SU-DHL-6 (cell line): ENCODE results near the gene MPZL1.

Experiments used
- H2AFZ ChIP-seq: fragments of 200-600 bp; sonication (generic); 2 replicates; pipeline ENCODE4 v1.6.1; 2014; ENCODE audit warnings: low read depth, mild to moderate bottlenecking, moderate library complexity, mixed read lengths, antibody characterized with exemption, low read length; ENCODE audit not compliant: severe bottlenecking
- H3F3A ChIP-seq: fragments of 200-600 bp; shearing (Covaris generic); 2 replicates; pipeline ENCODE4 v1.6.0; 2016; ENCODE audit warnings: antibody characterized with exemption, mild to moderate bottlenecking; ENCODE audit not compliant: insufficient read depth
- H3K27ac ChIP-seq: fragments of 200-600 bp; sonication (generic); 2 replicates; pipeline ENCODE4 v1.5.1; 2016; ENCODE audit warnings: low read depth, mild to moderate bottlenecking, low read length, moderate library complexity, mixed read lengths
- H3K27me3 ChIP-seq: fragments of 200-600 bp; sonication (generic), shearing (Covaris generic); 2 replicates; pipeline ENCODE4 v1.6.0; 2014; ENCODE audit warnings: mild to moderate bottlenecking, low read length
- H3K36me3 ChIP-seq: fragments of 200-600 bp; sonication (generic); 2 replicates; pipeline ENCODE4 v1.6.1; 2014; ENCODE audit warnings: mild to moderate bottlenecking, low read length, mixed read lengths
- H3K4me2 ChIP-seq: fragments of 300-600, 200-600 bp; shearing (Covaris generic), sonication (generic); 2 replicates; pipeline ENCODE4 v1.6.0; 2014; ENCODE audit warnings: low read length, low read depth, mild to moderate bottlenecking; ENCODE audit not compliant: poor library complexity, severe bottlenecking
- H3K4me3 ChIP-seq: fragments of 200-600 bp; sonication (generic); 2 replicates; pipeline ENCODE4 v1.5.1; 2014; ENCODE audit warnings: antibody characterized with exemption, low read length, mild to moderate bottlenecking, mixed read lengths; ENCODE audit not compliant: insufficient read depth, poor library complexity, severe bottlenecking
- H3K79me2 ChIP-seq: fragments of 200-600 bp; sonication (generic); 2 replicates; pipeline ENCODE4 v1.6.1; 2014; ENCODE audit warnings: mild to moderate bottlenecking, low read length, moderate library complexity; ENCODE audit not compliant: insufficient read depth
- H3K9ac ChIP-seq: fragments of 200-600 bp; sonication (generic); 2 replicates; pipeline ENCODE4 v1.7.0; 2014; ENCODE audit warnings: mild to moderate bottlenecking, low read length
- H3K9me2 ChIP-seq: fragments of 200-600 bp; sonication (generic); replicated peaks from 2 replicates; pipeline ENCODE4 v1.6.1; 2014; ENCODE audit warnings: low read length; ENCODE audit not compliant: insufficient read depth
- H3K9me3 ChIP-seq: fragments of 200-600 bp; sonication (generic); 2 replicates; pipeline ENCODE4 v1.6.1; 2014; ENCODE audit warnings: low read length, mixed read lengths; ENCODE audit not compliant: insufficient read depth
- H4K20me1 ChIP-seq: fragments of 200-600 bp; sonication (generic); 2 replicates; pipeline ENCODE4 v1.6.1; 2014; ENCODE audit warnings: low read depth, mild to moderate bottlenecking, antibody characterized with exemption, low read length, moderate library complexity, mixed read lengths
- CTCF ChIP-seq: fragments of 200-600 bp; sonication (generic); IDR thresholded peaks from one replicate; pipeline ENCODE4 v1.5.1; 2017; ENCODE audit warnings: antibody characterized with exemption, mild to moderate bottlenecking, low read length, moderate library complexity; ENCODE audit not compliant: insufficient read depth, poor library complexity, severe bottlenecking
- EZH2phosphoT487 ChIP-seq: fragments of 200-600 bp; sonication (generic), shearing (Covaris generic); conservative IDR thresholded peaks from 2 replicates; pipeline ENCODE4 v1.6.1; 2018; ENCODE audit warnings: mild to moderate bottlenecking, antibody characterized with exemption, low read length, moderate library complexity, mixed read lengths

MPZL1 gene

GRCh38 chr1:167703557-167703956 lies 18.2 kb upstream of the MPZL1 start:
- Histone ChIP-seq H2AFZ (no peak overlapping the region), H3K4me3 (no peak overlapping the region), H3K27ac (no peak overlapping the region), H3K9ac (no peak overlapping the region), H4K20me1 (no peaks in the 10 kb centered on the region), H3K4me2 (no peak overlapping the region), H3K79me2 (no peaks in the 10 kb centered on the region), H3K27me3 (no peaks in the 10 kb centered on the region), H3K9me2 (no peaks in the 10 kb centered on the region), H3F3A (no peaks in the 10 kb centered on the region), H3K9me3 (no peaks in the 10 kb centered on the region), H3K36me3 (no peaks in the 10 kb centered on the region)
- no peak for TF ChIP-seq EZH2phosphoT487
- TF ChIP-seq CTCF: no peak

- H3K9me3 ChIP-seq: no peaks in the 10 kb centered on the region
- H4K20me1 ChIP-seq: no peaks in the 10 kb centered on the region
- no peaks in the 10 kb centered on the region for H3K79me2 ChIP-seq
- TF ChIP-seq CTCF (no peak), EZH2phosphoT487 (no peak)
- H3K4me3 ChIP-seq: no peak overlapping the region
- H3K36me3 ChIP-seq: no peaks in the 10 kb centered on the region
- H3K9ac ChIP-seq: no peak overlapping the region
- no peaks in the 10 kb centered on the region for H3K9me2 ChIP-seq
- no peak overlapping the region for H3K27ac ChIP-seq
- H3K27me3 ChIP-seq: no peaks in the 10 kb centered on the region
- H2AFZ ChIP-seq: no peak overlapping the region
- no peak overlapping the region for H3K4me2 ChIP-seq
- no peaks in the 10 kb centered on the region for H3F3A ChIP-seq
Observed at GRCh38 chr1:167704715-167705114, 17.1 kb upstream of the MPZL1 start.

- Histone ChIP-seq H3F3A (no peaks in the 10 kb centered on the region), H3K27ac (no peak overlapping the region), H3K9me3 (no peaks in the 10 kb centered on the region), H4K20me1 (no peaks in the 10 kb centered on the region), H3K4me3 (no peak overlapping the region), H3K4me2 (no peak overlapping the region), H3K79me2 (no peaks in the 10 kb centered on the region), H3K9me2 (no peaks in the 10 kb centered on the region), H2AFZ (no peak overlapping the region), H3K27me3 (no peaks in the 10 kb centered on the region), H3K9ac (no peak overlapping the region), H3K36me3 (no peaks in the 10 kb centered on the region)
- no peak for TF ChIP-seq CTCF
- TF ChIP-seq EZH2phosphoT487: no peak
Observed at GRCh38 chr1:167705250-167705649, 16.5 kb upstream of the MPZL1 start.
